GM23338 (cell line): Measurements from ENCODE around the gene KCNJ16. TPM values are rescaled to one million over a fixed set of nuclear protein-coding genes. Genes with fewer than 3 reads are reported as not detected.

Experiments used
- ATAC-seq: fragments of 200-7000 bp; cut with Tn5 transposase; 3 replicates; pipeline ENCODE4 v1.9.1; 2020
- DNase-seq: peaks from one replicate; pipeline ENCODE4 v3.0.0-alpha.2; 2015; ENCODE audit warnings: low spot score
- H2AFZ ChIP-seq: fragments of 200-600 bp; sonication (generic); 2 replicates; pipeline ENCODE4 v1.8.0; 2016; ENCODE audit warnings: antibody characterized with exemption, mild to moderate bottlenecking, moderate library complexity
- H3F3A ChIP-seq: fragments of 200-600 bp; sonication (generic); replicated peaks from 2 replicates; pipeline ENCODE4 v1.8.0; 2017; ENCODE audit warnings: antibody characterized with exemption, mixed run types, low read depth
- H3K27ac ChIP-seq: fragments of 200-600 bp; sonication (generic); 2 replicates; pipeline ENCODE4 v1.6.1; 2016; ENCODE audit warnings: low read depth
- H3K27me3 ChIP-seq: fragments of 200-600 bp; sonication (generic); 2 replicates; pipeline ENCODE4 v1.8.0; 2016; ENCODE audit warnings: mild to moderate bottlenecking, mixed run types, moderate library complexity; ENCODE audit not compliant: insufficient read depth
- H3K36me3 ChIP-seq: fragments of 200-600 bp; sonication (generic); 2 replicates; pipeline ENCODE4 v1.8.0; 2016; ENCODE audit warnings: mild to moderate bottlenecking; ENCODE audit not compliant: insufficient read depth
- H3K4me1 ChIP-seq: fragments of 200-600 bp; sonication (generic); 2 replicates; pipeline ENCODE4 v1.8.0; 2016; ENCODE audit warnings: mild to moderate bottlenecking, moderate library complexity; ENCODE audit not compliant: insufficient read depth
- H3K4me2 ChIP-seq: fragments of 200-600 bp; sonication (generic); 2 replicates; pipeline ENCODE4 v1.7.1; 2017; ENCODE audit warnings: mixed run types
- H3K4me3 ChIP-seq: fragments of 200-600 bp; sonication (generic); 2 replicates; pipeline ENCODE4 v1.6.1; 2016; ENCODE audit warnings: mixed run types
- H3K79me2 ChIP-seq: fragments of 200-600 bp; sonication (generic); replicated peaks from 2 replicates; pipeline ENCODE4 v1.8.0; 2017; ENCODE audit warnings: mild to moderate bottlenecking; ENCODE audit not compliant: insufficient read depth
- H3K9me2 ChIP-seq: fragments of 200-600 bp; sonication (generic); 2 replicates; pipeline ENCODE4 v1.8.0; 2017; ENCODE audit not compliant: insufficient read depth
- H4K20me1 ChIP-seq: fragments of 200-600 bp; sonication (generic); replicated peaks from 2 replicates; pipeline ENCODE4 v1.8.0; 2017; ENCODE audit warnings: mild to moderate bottlenecking; ENCODE audit not compliant: insufficient read depth
- H3K27ac Mint-ChIP-seq: 2 replicates; pipeline ENCODE4 v1.8.0; 2020; ENCODE audit warnings: inconsistent platforms, mild to moderate bottlenecking, moderate library complexity, mixed read lengths
- H3K27me3 Mint-ChIP-seq: 3 replicates; pipeline ENCODE4 v1.8.0; 2022; ENCODE audit warnings: low read depth, mild to moderate bottlenecking, moderate library complexity, mixed read lengths, inconsistent platforms; ENCODE audit not compliant: insufficient read depth, poor library complexity
- H3K36me3 Mint-ChIP-seq: 3 replicates; pipeline ENCODE4 v1.8.0; 2021; ENCODE audit warnings: low read depth, mild to moderate bottlenecking, inconsistent platforms, moderate library complexity, mixed read lengths
- H3K4me1 Mint-ChIP-seq: 3 replicates; pipeline ENCODE4 v1.8.0; 2020; ENCODE audit warnings: mild to moderate bottlenecking, inconsistent platforms, mixed read lengths
- H3K4me3 Mint-ChIP-seq: 3 replicates; pipeline ENCODE4 v1.8.0; 2021; ENCODE audit warnings: moderate library complexity, mild to moderate bottlenecking, inconsistent platforms, mixed read lengths
- H3K9me3 Mint-ChIP-seq: 3 replicates; pipeline ENCODE4 v1.8.0; 2020; ENCODE audit warnings: moderate library complexity, mild to moderate bottlenecking, inconsistent platforms, mixed read lengths
- CREB1 ChIP-seq: fragments of 250-450 bp; sonication (Bioruptor Pico); IDR thresholded peaks from 2 replicates; pipeline ENCODE4 v1.5.0; 2020; ENCODE audit warnings: low read depth, mild to moderate bottlenecking, moderate library complexity
- ETS1 ChIP-seq: IDR thresholded peaks from 2 replicates; pipeline ENCODE4 v1.6.1; 2016; ENCODE audit warnings: antibody characterized with exemption
- EZH2 ChIP-seq: fragments of 200-600 bp; sonication (generic); IDR thresholded peaks from one replicate; pipeline ENCODE4 v1.8.0; 2017; ENCODE audit warnings: antibody characterized with exemption, mild to moderate bottlenecking, low read depth; ENCODE audit not compliant: unreplicated experiment
- EZH2phosphoT487 ChIP-seq: fragments of 200-600 bp; sonication (generic); IDR thresholded peaks from one replicate; pipeline ENCODE4 v1.8.1; 2018; ENCODE audit warnings: antibody characterized with exemption; ENCODE audit not compliant: unreplicated experiment
- JUNB ChIP-seq: IDR thresholded peaks from one replicate; pipeline ENCODE4 v1.6.1; 2016; ENCODE audit warnings: antibody characterized with exemption; ENCODE audit not compliant: unreplicated experiment
- NANOG ChIP-seq: IDR thresholded peaks from 2 replicates; pipeline ENCODE4 v1.6.1; 2016; ENCODE audit warnings: antibody characterized with exemption, borderline replicate concordance
- POLR2AphosphoS5 ChIP-seq: IDR thresholded peaks from 2 replicates; pipeline ENCODE4 v1.6.1; 2016; ENCODE audit warnings: antibody characterized with exemption, low read depth
- STAT1 ChIP-seq: IDR thresholded peaks from one replicate; pipeline ENCODE4 v1.6.1; 2016; ENCODE audit warnings: antibody characterized with exemption; ENCODE audit not compliant: unreplicated experiment
- ZNF114 ChIP-seq: fragments of 250-450 bp; sonication (Bioruptor Pico); IDR thresholded peaks from 2 replicates; pipeline ENCODE4 v1.5.0; 2020; ENCODE audit warnings: mild to moderate bottlenecking, moderate library complexity
- ZNF331 ChIP-seq: fragments of 250-450 bp; sonication (Bioruptor Pico); IDR thresholded peaks from 2 replicates; pipeline ENCODE4 v1.5.0; 2020; ENCODE audit warnings: low read depth, mild to moderate bottlenecking, moderate library complexity
- polyA plus RNA-seq: library from polyadenylated mRNA; unstranded; fragments of >200 nt; fragmentation: Nextera tagmentation; extraction: Ambion mirVana; gene quantifications from 2 replicates; pipeline ENCODE4 v1.2.1, GENCODE V29; 2016
- total RNA-seq: library from RNA; depleted of rRNA; stranded (reverse); fragments of >200 nt; shearing (Covaris generic); gene quantifications from 2 replicates; pipeline ENCODE4 v1.2.3, GENCODE V29; 2014
- TF ChIP-seq, protein P1 (sequence below), 2 experiments: fragments of 200-600 bp in 1 of 2; sonication (generic) in 1 of 2; conservative IDR thresholded peaks; 2 replicates each; pipeline versions ENCODE4 v1.5.1 to v1.6.1; 2016 to 2017; ENCODE audit warnings: antibody characterized with exemption in 2 of 2, low read depth in 2 of 2, mild to moderate bottlenecking in 2 of 2, moderate library complexity in 1 of 2
- TF ChIP-seq, protein P2 (sequence below): fragments of 250-450 bp; sonication (Bioruptor Pico); IDR thresholded peaks from 2 replicates; pipeline ENCODE4 v1.5.0; 2020; ENCODE audit warnings: mild to moderate bottlenecking, moderate library complexity

The KCNJ16 gene
- total and polyA plus RNA-seq, 2 experiments from 2014 or later: not detected

GRCh38 chr17:70119545-70119944 is 44.5 kb downstream of the KCNJ16 start:
- no peaks in the 10 kb centered on the region for H3K4me1 ChIP-seq
- H3K4me2 ChIP-seq: no peak overlapping the region
- Mint-ChIP-seq H3K27me3 (peaks cover 2% of the 10 kb centered on the region), H3K4me1 (peaks cover 6% of the 10 kb centered on the region; the same call in 1 of the 3 replicates), H3K9me3 (peaks cover 16% of the 10 kb centered on the region; the same call in 2 of the 3 replicates), H3K27ac (no peak overlapping the region), H3K4me3 (no peak overlapping the region), H3K36me3 (peaks cover 20% of the 10 kb centered on the region)
- DNase-seq (peak; percentile 43), ATAC-seq (no peak; the same call in 2 of the 3 replicates)
- no peak overlapping the region for H3K4me3 ChIP-seq
- H4K20me1 ChIP-seq: no peaks in the 10 kb centered on the region
- no peaks in the 10 kb centered on the region for H3K79me2 ChIP-seq
- H2AFZ ChIP-seq: peak overlapping the region; percentile 1; the same call in 1 of the 2 replicates
- no peaks in the 10 kb centered on the region for H3K27me3 ChIP-seq
- TF ChIP-seq JUNB (no peak), CREB1 (CRISPR knock-in tag) (no peak), ETS1 (no peak), NANOG (no peak), EZH2phosphoT487 (no peak), STAT1 (no peak), EZH2 (no peak), ZNF114 (CRISPR knock-in tag) (no peak), POLR2AphosphoS5 (no peak), ZNF331 (CRISPR knock-in tag) (no peak)
- TF ChIP-seq, protein P1, sequence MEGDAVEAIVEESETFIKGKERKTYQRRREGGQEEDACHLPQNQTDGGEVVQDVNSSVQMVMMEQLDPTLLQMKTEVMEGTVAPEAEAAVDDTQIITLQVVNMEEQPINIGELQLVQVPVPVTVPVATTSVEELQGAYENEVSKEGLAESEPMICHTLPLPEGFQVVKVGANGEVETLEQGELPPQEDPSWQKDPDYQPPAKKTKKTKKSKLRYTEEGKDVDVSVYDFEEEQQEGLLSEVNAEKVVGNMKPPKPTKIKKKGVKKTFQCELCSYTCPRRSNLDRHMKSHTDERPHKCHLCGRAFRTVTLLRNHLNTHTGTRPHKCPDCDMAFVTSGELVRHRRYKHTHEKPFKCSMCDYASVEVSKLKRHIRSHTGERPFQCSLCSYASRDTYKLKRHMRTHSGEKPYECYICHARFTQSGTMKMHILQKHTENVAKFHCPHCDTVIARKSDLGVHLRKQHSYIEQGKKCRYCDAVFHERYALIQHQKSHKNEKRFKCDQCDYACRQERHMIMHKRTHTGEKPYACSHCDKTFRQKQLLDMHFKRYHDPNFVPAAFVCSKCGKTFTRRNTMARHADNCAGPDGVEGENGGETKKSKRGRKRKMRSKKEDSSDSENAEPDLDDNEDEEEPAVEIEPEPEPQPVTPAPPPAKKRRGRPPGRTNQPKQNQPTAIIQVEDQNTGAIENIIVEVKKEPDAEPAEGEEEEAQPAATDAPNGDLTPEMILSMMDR (conservative IDR thresholded peaks at IDR 0.05; ENCODE audit: low read depth in 2 of 2): no peak
- no peaks in the 10 kb centered on the region for H3K9me2 ChIP-seq
- no peak overlapping the region for H3K27ac ChIP-seq
- no peaks in the 10 kb centered on the region for H3K36me3 ChIP-seq
- H3F3A ChIP-seq: no peaks in the 10 kb centered on the region

GRCh38 chr17:70119983-70120382 is 45.0 kb downstream of the KCNJ16 start:
- Histone ChIP-seq H3K9me2 (no peaks in the 10 kb centered on the region), H3K79me2 (no peaks in the 10 kb centered on the region), H3K4me2 (no peak overlapping the region), H3K4me1 (no peaks in the 10 kb centered on the region), H4K20me1 (no peaks in the 10 kb centered on the region), H3K27ac (no peak overlapping the region), H3K27me3 (no peaks in the 10 kb centered on the region), H3K4me3 (no peak overlapping the region), H3K36me3 (no peaks in the 10 kb centered on the region), H2AFZ (no peak overlapping the region), H3F3A (no peaks in the 10 kb centered on the region)
- peaks cover 20% of the 10 kb centered on the region for H3K36me3 Mint-ChIP-seq
- H3K9me3 Mint-ChIP-seq: peaks cover 16% of the 10 kb centered on the region; the same call in 2 of the 3 replicates
- H3K4me1 Mint-ChIP-seq: peaks cover 6% of the 10 kb centered on the region; the same call in 1 of the 3 replicates
- no peak for ATAC-seq
- H3K27me3 Mint-ChIP-seq: peaks cover 2% of the 10 kb centered on the region
- no peak for DNase-seq
- H3K4me3 Mint-ChIP-seq: no peak overlapping the region
- H3K27ac Mint-ChIP-seq: no peak overlapping the region
- TF ChIP-seq EZH2phosphoT487 (no peak), ETS1 (no peak), JUNB (no peak), STAT1 (no peak), POLR2AphosphoS5 (no peak), ZNF114 (CRISPR knock-in tag) (no peak)
- TF ChIP-seq, protein P2, sequence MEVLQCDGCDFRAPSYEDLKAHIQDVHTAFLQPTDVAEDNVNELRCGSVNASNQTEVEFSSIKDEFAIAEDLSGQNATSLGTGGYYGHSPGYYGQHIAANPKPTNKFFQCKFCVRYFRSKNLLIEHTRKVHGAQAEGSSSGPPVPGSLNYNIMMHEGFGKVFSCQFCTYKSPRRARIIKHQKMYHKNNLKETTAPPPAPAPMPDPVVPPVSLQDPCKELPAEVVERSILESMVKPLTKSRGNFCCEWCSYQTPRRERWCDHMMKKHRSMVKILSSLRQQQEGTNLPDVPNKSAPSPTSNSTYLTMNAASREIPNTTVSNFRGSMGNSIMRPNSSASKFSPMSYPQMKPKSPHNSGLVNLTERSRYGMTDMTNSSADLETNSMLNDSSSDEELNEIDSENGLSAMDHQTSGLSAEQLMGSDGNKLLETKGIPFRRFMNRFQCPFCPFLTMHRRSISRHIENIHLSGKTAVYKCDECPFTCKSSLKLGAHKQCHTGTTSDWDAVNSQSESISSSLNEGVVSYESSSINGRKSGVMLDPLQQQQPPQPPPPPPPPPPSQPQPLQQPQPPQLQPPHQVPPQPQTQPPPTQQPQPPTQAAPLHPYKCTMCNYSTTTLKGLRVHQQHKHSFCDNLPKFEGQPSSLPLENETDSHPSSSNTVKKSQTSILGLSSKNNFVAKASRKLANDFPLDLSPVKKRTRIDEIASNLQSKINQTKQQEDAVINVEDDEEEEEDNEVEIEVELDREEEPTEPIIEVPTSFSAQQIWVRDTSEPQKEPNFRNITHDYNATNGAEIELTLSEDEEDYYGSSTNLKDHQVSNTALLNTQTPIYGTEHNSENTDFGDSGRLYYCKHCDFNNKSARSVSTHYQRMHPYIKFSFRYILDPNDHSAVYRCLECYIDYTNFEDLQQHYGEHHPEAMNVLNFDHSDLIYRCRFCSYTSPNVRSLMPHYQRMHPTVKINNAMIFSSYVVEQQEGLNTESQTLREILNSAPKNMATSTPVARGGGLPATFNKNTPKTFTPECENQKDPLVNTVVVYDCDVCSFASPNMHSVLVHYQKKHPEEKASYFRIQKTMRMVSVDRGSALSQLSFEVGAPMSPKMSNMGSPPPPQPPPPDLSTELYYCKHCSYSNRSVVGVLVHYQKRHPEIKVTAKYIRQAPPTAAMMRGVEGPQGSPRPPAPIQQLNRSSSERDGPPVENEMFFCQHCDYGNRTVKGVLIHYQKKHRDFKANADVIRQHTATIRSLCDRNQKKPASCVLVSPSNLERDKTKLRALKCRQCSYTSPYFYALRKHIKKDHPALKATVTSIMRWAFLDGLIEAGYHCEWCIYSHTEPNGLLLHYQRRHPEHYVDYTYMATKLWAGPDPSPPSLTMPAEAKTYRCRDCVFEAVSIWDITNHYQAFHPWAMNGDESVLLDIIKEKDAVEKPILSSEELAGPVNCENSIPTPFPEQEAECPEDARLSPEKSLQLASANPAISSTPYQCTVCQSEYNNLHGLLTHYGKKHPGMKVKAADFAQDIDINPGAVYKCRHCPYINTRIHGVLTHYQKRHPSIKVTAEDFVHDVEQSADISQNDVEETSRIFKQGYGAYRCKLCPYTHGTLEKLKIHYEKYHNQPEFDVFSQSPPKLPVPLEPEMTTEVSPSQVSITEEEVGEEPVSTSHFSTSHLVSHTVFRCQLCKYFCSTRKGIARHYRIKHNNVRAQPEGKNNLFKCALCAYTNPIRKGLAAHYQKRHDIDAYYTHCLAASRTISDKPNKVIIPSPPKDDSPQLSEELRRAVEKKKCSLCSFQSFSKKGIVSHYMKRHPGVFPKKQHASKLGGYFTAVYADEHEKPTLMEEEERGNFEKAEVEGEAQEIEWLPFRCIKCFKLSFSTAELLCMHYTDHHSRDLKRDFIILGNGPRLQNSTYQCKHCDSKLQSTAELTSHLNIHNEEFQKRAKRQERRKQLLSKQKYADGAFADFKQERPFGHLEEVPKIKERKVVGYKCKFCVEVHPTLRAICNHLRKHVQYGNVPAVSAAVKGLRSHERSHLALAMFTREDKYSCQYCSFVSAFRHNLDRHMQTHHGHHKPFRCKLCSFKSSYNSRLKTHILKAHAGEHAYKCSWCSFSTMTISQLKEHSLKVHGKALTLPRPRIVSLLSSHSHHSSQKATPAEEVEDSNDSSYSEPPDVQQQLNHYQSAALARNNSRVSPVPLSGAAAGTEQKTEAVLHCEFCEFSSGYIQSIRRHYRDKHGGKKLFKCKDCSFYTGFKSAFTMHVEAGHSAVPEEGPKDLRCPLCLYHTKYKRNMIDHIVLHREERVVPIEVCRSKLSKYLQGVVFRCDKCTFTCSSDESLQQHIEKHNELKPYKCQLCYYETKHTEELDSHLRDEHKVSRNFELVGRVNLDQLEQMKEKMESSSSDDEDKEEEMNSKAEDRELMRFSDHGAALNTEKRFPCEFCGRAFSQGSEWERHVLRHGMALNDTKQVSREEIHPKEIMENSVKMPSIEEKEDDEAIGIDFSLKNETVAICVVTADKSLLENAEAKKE (CRISPR knock-in tag): no peak
